Activated T-cell treated with anti-CD3 and anti-CD28 coated beads for 48 hours (primary cell): ENCODE measurements around the gene SLC13A3.

Experiments
- DNase-seq: peaks from one replicate; pipeline ENCODE4 v3.0.0-alpha.2; 2020; ENCODE audit warnings: low read depth

SLC13A3 gene

DNA sequence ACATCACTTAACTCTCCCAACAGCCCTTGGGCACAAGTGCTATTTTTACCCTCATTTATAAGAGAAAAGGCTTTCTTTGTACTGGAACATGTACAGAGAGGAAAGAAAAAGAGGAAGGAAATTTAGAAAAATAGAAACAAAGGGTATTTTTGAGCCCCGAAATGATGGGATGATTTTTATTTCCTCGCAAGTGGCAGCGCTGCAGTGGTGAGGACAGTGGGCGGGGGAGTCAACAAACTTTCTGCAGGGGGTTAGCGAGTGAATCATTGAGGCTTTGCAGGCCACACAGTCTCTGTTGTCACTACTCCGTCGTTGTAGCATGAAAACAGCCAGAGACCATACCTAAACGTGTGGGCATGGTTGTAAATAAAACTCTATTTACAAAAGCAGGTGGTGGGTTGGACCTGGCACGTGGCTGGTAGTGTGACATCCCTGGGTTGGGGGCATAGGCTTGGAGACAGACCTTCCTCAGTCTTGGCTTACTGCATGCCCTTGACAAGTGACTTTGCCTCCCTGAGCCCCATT lies 75.3 kb downstream of the SLC13A3 start:
- DNase-seq = no peak

DNA sequence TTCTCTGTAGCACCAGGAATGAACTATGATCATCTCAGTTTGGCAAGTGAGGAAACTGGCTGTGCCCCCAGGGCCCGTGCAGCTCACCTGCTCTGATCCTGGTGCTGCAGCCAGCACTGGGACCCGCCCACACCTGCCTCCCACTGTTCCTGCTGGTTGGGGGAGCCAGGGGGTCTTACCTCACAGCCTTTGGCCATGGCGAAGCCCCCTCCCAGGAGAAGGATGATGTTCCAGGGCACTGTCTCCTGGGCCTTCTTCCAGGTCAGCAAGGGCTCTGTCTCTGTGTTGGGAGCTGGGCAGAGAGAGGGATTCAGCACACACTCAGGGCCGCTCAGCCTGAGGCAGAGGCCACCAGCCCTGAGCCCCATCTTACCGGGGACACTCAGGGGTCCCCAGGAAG lies 75.9 kb downstream of the SLC13A3 start:
- no peak for DNase-seq

DNA sequence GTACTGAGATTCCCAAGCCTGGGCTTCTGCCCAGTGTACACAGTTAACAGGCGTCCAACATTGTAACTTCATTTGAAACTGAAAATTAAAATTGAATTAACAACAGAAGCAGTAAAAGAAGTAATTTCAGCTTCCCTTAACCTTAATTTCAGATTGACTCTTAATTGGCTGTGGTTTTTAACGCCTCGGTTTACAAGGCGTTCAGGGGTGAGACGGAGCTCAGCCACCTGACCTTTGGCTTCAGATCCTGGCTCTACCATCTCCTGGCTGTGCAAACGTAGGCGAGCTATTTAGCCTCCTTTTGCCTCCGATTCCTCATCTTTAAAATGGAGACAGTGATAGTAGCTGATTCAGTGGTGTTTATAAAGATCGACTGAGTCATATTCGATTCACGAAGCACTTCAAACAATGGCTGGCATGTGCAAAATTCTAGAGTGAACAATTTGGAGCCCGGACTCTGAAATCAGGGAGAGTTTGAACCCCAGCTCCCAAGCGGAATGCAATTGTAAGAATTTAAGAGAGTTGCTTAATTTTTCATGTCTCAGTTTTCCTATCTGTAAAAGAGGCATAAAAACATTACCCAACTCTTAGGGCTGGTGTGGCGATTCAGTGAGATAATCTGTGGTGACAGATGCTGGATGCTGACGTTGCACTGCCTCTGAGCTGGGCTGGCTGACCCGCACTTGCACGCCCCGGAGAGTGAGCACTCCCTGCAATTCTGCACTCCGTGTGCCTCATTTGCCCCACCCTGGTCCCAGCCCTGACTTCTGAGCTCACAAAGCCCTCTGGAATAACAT lies 77.3 kb downstream of the SLC13A3 start:
- DNase-seq = no peak

DNA sequence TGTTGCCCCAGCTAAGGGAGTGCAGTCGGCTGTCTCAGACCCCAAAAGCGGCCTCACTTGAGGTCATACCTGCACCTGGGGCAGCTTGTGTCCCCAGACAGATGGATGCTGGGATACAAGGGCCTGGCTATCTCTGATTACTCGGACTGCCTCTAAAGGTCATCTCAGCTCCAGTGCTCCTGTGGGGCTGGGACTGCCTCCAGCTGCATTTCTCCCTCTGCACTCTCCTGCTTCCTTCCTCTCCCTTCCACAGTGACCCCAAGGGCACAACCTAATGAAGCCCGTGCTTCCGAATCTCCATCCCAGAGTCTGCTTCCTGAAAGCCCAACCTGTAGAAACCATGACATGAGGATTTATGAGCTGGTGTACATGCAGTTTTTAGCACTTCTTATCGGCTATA lies 78.0 kb downstream of the SLC13A3 start:
- no peak for DNase-seq

DNA sequence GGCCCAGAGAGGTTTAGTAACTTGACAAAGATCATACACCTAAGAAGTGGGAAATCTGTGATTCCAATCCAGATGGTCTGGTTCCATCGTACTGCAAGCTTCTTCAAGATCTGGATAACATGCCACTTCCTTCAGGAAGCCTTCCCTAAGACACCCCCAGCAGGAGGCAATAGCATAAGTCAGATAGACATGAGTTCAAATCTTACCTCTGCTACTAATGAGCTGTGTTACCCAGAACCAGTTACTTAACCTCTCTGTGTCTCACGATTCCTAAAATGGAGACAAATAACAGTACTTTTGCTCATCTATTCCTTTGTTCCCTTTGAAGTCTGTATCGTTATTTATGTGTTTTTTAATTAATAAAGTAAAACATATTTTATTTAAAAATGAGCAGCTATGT lies 78.5 kb downstream of the SLC13A3 start:
- DNase-seq = no peak

DNA sequence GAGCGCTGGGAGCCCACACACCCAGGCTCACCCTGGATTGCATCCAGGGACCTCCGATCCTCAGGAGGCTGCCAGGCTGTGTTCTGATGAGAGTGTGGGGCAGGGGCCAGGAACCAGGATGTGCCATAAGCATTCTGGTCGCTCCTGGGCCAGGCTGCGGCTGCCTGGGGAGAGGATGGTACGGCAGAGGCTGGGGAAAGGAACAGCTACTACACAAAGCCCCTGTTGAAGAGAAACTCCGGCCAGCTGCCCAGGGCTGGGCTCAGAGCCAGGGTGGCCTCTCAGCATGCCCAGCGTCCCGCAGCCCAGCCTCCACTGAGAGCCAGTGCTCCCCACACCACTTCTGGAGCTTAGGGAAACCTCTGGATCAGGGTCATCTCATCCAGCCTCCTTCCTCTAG lies 79.1 kb downstream of the SLC13A3 start:
- DNase-seq = no peak

DNA sequence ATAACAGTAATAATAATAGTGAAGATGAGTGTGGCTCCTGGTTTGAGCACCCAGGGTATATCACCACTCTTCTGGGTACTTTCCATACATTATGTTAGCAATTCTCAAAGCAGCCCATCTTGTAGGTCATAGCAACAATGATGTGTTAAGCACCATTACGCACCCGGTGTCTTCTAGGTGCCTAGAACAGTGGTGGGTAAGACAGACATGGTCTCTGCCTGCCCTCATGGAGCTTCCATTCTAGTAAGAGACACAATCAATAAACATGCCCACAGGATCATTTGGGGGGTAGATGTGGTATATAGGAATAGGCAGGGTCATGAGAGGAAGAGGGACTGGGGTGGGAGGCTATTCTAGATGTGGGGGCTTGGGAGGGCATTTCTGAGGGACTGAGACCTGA lies 79.8 kb downstream of the SLC13A3 start:
- DNase-seq = no peak

DNA sequence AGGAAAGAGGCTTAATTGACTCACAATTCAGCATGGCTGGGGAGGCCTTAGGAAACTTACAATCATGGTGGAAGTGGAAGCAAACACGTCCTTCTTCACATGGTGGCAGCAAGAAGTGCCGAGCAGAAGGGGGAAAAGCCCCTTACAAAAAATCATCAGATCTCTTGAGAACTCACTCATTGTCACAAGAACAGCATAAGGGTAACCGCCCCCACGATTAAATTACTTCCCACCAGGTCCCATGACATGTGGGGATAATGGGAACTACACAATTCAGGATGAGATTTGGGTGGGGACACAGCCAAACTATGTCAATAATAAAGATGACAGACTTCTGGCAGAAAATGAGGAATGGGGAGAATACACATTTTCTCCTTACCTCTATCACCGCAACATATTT lies 80.3 kb downstream of the SLC13A3 start:
- no peak for DNase-seq

DNA sequence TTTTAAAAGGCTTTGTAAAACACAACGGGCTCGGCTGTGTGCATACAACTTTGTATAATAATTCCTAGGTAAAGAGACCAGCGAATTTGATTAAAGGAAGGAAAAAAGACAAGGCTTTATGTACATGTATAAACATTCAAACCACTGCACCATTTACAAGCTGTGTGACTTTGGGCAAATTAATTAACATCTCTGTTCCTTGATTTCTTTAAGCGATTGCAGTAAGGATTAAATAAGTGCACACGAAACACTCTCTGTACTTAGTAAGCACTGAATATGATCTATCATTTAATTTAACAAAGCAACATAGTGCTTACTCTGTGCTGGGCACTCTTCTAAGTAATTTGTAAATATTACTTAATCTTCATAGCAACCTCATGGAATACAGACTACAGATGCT lies 81.3 kb downstream of the SLC13A3 start:
- DNase-seq = no peak

DNA sequence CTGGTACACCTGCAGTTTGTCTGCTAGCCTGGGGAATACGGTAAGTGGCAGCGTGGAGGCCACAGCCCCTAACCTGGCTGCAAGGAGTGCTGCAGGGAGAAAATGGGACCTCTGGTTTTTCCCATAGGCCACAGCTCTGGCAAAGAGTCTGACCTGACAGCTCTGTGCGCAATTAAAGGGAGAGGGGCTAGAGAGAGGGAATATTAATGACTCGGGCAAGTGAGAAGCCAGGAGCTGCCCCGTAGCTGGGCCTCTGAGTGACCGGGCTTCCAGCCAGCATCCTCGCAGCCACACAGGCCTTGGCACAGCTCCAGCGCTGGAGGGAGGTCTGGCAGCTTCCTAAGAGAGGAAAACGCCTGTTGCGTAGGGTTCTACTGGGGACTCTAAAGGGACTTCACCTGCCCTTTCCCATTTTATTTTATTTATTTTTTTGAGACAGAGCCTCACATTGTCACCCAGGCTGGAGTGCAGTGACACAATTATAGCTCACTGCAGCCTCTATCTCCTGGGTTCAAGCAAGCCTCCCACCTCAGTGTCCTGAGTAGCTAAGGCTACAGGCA lies 82.6 kb downstream of the SLC13A3 start:
- DNase-seq = no peak

DNA sequence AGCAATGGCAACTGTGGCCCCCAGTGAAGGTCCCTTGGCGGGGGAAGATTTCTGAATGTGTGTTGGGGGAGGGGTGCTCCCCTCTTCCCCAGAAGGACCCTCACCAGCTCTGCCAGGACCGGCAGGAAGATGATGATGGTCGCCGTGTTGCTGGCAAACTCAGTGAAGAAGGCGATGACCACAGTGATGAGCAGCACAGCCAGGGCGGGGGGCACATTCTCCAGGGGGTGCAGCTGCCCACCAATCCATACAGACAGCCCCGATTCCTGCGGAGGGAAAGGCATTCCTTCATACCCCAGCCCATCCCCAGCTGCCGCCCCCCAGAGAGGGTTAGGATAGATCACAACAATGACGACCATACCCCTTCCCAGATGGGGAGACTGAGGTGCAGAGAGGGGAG lies 85.1 kb downstream of the SLC13A3 start:
- no peak for DNase-seq

DNA sequence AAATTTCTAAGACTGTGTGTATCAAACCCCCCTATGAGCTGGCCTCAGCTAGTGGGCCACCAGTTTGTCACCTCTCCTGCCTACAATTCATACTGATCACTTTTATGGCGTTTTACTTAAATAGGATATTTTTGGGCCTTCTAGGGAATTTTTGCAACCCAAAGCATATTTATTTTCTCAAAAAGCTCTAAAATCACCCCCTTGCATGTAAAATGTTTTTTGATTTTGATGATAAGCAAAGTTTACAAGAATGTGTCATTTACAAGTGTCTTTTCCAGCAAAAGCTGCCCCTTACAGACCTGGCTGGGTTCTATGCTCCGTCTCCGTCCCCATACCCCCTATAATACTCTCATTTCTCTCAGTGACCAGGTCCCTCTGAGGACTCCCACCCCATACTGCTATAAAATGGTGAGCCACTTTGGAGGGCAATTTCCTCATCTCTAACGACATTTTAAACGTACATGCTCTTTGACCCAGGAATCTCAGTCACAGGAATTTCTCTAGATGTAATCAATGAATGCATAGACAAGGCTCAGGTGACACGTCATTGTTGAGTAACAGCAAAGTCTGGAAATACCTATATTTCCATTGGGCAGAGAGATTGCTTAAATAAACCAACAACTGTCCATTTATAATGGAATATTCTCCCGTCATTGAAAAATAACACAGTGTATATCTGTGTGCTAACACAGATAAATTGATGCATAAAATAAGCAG lies 86.9 kb downstream of the SLC13A3 start:
- DNase-seq = no peak

DNA sequence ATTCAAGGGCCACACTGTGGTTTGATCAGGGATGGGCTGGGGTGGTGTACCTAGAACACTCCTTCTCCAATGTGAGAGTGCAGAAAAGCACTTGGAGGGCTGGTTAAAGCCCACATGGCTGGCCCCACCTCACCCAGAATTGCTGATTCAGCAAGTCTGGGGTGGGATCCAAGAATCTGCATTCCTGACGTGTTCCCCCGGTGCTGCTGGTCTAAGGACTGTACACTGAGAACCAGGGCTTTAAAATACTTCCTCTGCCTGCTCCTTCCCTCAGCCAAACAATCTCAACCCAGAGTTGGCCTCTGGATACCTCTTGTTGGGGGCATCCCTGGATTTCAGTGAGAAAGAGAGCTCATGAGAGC lies 87.4 kb downstream of the SLC13A3 start:
- DNase-seq = no peak

DNA sequence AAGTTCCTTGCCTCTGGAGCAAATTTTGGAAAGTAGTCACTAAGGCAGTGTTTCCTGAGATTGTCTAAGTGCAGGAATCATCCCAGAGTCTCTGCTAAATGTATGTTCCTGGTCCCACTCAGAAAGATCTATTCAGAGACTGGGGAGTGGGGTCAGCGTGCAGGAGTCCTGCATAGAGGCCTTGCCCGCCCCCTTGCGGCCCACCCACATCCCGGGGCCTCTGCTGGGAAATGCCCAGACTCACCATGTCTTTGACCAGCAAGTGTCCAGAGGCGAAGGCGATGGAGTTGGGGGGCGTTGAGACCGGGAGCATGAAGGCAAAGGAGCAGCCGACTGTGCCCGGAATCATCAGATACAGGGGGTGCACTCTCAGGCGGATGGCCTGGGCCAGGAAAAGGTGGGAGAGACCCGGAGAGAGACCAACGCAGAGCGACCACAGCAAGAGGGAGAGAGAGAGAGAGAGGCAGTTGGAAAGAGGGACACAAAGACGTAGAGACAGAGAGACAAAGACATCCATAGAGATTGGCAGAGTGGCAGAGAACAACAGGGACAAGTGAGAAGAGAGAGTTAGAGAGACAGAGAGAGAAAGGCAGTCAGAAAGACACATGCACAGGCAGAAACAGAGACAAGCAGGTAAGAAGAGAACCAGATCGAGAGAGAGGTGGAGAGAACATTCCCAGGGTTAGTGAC lies 87.9 kb downstream of the SLC13A3 start:
- DNase-seq = no peak

DNA sequence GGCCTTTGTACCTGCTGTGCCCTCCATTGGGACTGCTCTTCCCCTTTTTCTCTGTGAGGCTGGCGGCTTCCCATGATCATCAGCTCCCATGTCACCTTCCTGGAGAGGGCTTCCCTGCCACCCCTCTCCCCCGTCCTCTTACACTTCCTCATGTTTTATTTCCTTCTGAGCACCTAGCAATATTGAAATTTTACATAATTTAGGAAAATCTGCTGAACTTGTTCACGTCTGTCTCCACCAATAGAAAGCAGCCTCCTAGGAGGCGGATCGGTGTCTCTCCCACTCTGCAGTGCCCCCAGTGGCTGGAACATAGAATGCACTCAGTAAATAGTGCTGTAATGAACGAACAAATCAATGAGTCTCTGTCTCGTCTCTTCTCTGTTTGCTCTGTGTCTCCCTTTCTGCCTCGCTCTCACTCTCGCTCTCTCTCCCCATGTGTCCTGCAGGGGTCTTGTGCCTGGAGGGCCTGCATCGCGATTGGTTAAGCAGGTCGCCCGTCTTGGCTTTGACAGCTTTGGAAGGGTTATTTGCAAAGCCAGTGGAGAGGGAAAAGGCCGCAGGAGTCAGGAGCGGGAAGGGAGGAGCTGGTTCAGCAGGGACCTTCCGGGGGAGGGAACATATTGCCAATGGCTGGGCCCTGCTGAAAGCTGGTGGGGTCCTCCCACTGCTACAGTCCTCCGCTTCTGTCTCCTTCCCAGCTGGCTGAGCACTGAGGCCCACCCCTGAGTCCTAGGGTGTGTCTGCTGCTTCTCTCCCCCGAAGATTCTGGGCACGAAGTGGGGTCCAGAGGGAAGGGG lies 88.7 kb downstream of the SLC13A3 start:
- peak; percentile 47 for DNase-seq

DNA sequence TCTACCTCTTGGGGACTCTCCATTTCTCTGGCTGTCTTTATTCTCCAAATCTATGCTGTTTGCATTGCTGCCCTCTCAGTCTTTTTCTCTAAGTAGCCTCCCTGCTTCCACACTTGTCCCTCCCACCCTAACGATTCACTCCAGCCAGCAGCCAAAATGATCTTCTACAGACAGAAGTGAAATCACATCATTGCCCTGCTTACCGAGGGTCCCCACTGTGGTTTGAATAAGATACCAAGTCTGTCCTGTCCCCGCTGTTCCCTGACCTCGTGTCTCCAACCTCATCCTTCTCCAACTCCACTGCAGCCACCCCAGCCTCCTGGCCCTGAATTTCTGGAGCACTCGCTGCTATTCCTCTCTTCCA lies 89.3 kb downstream of the SLC13A3 start:
- DNase-seq = no peak

DNA sequence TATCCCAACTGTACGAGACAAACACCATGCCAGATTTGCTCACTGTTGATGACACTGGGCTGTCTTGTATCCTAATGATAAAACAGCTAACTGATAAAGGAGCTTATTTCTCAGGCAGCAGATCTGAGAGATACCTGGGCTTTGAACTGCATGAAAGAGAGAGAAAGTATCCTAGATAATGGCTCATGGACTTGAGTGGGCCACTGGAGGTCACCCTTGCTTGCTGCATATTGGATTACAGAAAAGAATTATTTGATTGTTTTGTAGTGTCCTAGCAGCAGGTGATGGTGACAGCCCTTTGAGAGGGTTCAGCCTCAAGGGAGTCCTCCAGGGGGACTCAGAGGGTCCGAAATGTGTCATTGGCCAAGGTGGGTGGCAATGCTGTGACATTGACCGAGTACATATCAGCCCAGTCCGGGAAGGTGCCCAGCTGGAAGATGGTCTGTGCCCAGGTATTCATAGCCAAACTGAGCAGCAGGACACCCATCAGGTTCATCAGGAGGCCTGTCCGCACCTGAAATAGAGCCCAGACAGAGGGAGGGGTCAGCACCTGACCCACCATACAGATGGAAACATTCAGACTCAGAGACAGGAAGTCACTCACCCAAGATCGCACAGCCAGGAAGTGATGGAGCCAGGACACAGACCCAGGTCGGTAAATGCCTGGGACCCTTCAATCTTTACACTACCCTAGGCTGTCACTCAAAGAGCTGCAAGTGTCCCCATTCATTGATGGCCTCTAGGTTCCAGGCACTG lies 91.4 kb downstream of the SLC13A3 start:
- no peak for DNase-seq

DNA sequence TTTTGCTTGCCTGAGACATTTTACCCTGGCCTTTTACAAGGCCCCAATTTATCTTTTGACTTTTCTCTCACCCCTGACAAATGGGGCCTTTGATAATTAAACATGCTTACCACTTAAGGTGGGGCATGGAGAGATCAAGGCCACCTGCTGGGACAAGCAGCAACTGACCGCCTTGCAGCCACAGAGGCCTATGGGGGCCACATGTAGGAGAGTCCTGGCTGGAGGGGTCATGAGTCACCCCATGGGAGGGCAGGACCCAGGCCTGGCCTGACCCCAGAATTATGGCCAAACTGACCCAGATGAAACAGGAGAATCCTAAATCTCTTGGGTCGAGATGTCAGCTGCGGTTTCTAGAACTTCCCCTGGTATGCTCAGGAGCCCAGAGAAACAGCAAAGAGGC lies 92.3 kb downstream of the SLC13A3 start:
- DNase-seq = no peak

DNA sequence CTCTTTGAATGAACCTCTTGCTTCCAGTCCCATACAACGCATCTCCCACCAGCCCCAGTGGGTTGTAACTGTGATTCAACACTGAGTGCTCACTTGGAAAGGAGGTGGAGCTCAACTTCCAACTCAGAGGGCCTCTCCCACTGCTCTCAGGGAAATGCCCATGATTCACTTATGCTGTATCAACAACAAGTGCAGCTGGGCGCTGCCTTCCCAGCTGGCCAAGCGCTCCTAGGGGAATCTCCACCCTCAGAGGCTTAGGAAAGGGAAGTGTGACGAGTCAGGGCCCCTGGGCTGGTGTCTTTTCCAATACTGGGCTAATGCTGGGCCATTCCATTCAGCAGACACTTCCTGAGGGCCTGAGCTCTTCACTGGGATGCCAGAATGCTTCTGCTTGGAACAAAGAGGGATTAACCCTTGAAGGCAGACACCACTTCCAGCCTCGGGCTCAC lies 92.7 kb downstream of the SLC13A3 start:
- peak; percentile 54 for DNase-seq

DNA sequence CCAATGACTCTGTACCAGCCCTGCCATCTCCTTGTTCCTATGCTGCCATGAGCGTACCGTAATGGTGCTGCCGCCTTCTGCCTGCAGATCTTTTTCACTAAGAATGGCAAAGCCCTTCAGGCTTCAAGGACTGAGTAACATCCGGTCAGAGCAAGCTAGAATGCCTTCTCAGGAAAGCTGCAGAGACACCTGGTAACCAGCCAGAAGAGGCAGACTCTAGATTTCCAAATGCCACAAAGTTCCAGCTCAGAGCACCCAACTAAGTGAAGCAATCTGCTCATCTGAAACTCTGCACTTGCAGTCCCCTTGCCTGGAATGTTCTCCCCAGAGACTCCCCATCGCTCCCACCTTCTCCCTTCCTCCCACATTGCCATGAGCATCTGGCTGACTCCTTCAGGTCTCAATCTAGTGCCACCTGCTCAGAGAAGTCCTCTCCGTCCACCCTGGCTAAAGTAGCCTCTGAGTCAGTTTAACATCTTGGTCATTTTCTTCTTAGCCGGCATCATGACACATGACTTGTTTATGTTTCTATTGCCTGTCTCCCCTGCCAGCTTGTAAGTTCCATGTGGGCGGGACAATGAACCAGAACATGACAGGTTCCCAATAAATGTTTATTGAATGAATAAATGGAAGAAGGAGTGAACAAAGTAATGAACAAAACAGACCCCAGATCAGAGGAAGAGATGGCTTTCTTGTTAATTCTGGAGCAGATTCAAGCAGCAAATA lies 93.9 kb downstream of the SLC13A3 start:
- no peak for DNase-seq
